Kidney (tissue), 14 donors: ENCODE data around the gene ARMC5. TPM values are rescaled to one million over a fixed set of nuclear protein-coding genes. Genes with fewer than 3 reads are reported as not detected.
"Not testable (repeated sequence)": the region's sequence is repeated elsewhere in the genome, so short reads cannot be mapped to it uniquely, and the experiment has no call there.

Experiments used
- DNase-seq, 5 donors: peaks; one replicate each; pipeline ENCODE4 v3.0.0-alpha.2; 2013 to 2020
- FAIRE-seq: peaks from 2 replicates; lab custom pipeline; 2012; peaks lifted over from hg19 to GRCh38; lab: Jason Lieb, UNC
- H3K27ac ChIP-seq, 2 donors: one replicate each; pipeline ENCODE4 v1.7.0; 2013; ENCODE audit warnings: low read depth in 2 of 2, low read length in 2 of 2, inconsistent platforms in 1 of 2
- H3K27me3 ChIP-seq: one replicate; pipeline ENCODE4 v1.7.1; 2013; ENCODE audit warnings: low read length, inconsistent platforms; ENCODE audit not compliant: control insufficient read depth, insufficient read depth
- H3K36me3 ChIP-seq, 3 donors: one replicate each; pipeline versions ENCODE4 v1.7.0 to v1.7.1; 2013; ENCODE audit warnings: low read length in 3 of 3, control low read depth in 1 of 3, inconsistent platforms in 1 of 3; ENCODE audit not compliant: insufficient read depth in 3 of 3, control insufficient read depth in 2 of 3
- H3K4me1 ChIP-seq, 3 donors: one replicate each; pipeline versions ENCODE4 v1.7.0 to v1.7.1; 2013; ENCODE audit warnings: low read length in 3 of 3, inconsistent platforms in 1 of 3, low read depth in 1 of 3; ENCODE audit not compliant: control insufficient read depth in 2 of 3, insufficient read depth in 2 of 3
- H3K4me3 ChIP-seq, 3 donors: one replicate each; pipeline versions ENCODE4 v1.7.0 to v1.8.1; 2013; ENCODE audit warnings: low read length in 3 of 3, control low read depth in 1 of 3, inconsistent platforms in 1 of 3
- H3K9ac ChIP-seq, 3 donors: one replicate each; pipeline versions ENCODE4 v1.7.0 to v1.7.1; 2013; ENCODE audit warnings: low read length in 3 of 3, control low read depth in 1 of 3, inconsistent platforms in 1 of 3
- H3K9me3 ChIP-seq, 3 donors: one replicate each; pipeline versions ENCODE4 v1.7.0 to v1.7.1; 2013; ENCODE audit warnings: low read length in 3 of 3, control low read depth in 1 of 3, inconsistent platforms in 1 of 3; ENCODE audit not compliant: control insufficient read depth in 2 of 3, insufficient read depth in 1 of 3
- CTCF ChIP-seq: IDR thresholded peaks from 3 replicates; pipeline ENCODE4 v1.5.1; 2012; ENCODE audit warnings: mild to moderate bottlenecking, moderate library complexity, borderline replicate concordance; ENCODE audit not compliant: insufficient read depth; ENCODE audit errors: extremely low read depth
- intact Hi-C: fragments of 100-400 bp; cut with DNase I; formaldehyde crosslinking; loops from one replicate; pipeline ENCODE4 v1.11.1; 2022
- polyA plus RNA-seq: library from polyadenylated mRNA; stranded (reverse); fragments of 350-450 nt; fragmentation: Illumina TruSeq; extraction: RNeasy Lipid Tissue Mini Kit (QIAGEN cat#74804); gene quantifications from one replicate; pipeline ENCODE4 v1.2.3, GENCODE V29; 2014; ENCODE audit warnings: low read depth, low replicate concordance; ENCODE audit not compliant: insufficient read depth
- total RNA-seq: library from RNA; stranded (reverse); fragmentation: NEBNext Ultra II Directional; extraction: Animal tissue kit (Norgen Biotek cat#: 25700); gene quantifications from one replicate; pipeline ENCODE4 v1.2.1, GENCODE V29; 2021
- donor health status: control.
- donor health status: control.
- donor health status: control.
- donor health status: control.
- donor health status: control.
- donor health status: DM: yes; HTN: yes; CAD: no.
- donor health status: Normal renal cell carcinoma (clear cell type).

ARMC5 gene
- total and polyA plus RNA-seq, 2 donors from 2014 or later: 9.6 to 10.9 TPM

- peaks cover 0 to 20% (median 3%) of the 10 kb centered on the region in 3 donors for H3K4me1 ChIP-seq
- no peaks in the 10 kb centered on the region for H3K36me3 ChIP-seq
- H3K27me3 ChIP-seq: no peaks in the 10 kb centered on the region
- intact Hi-C loops: no loop called here
- no peaks in the 10 kb centered on the region for H3K9me3 ChIP-seq
- peak in 1 of 5 donors; percentile 53 for DNase-seq
- no peak for TF ChIP-seq CTCF
- FAIRE-seq: no peak
- no peak within 1 kb of the TSS for H3K9ac ChIP-seq
- peak within 1 kb of the TSS in 2 of 3 donors; percentile 48 to 68 for H3K4me3 ChIP-seq
- peak within 1 kb of the TSS; percentile 33 to 65 for H3K27ac ChIP-seq
Measured at GRCh38 chr16:31483081-31483480, 23.8 kb downstream of the ARMC5 start, which contains the start of gene SLC5A2. Gene SLC5A2, plus strand, starts transcription at chr16:31483123. Its CDS starts 14 bp downstream, at chr16:31483137.

- DNase-seq: peak in 1 of 5 donors; percentile 19
- H3K36me3 ChIP-seq: not testable (repeated sequence)
Measured at GRCh38 chr16:31484048-31484447, 24.7 kb downstream of the ARMC5 start.

GRCh38 chr16:31484491-31485171 is 25.3 kb downstream of the ARMC5 start:
- peak; percentile 84 to 93 (median 88) for DNase-seq
- Histone ChIP-seq H3K4me3 (peak overlapping the region; percentile 12 to 71 (median 26)), H3K36me3 (no peaks in the 10 kb centered on the region), H3K27me3 (no peaks in the 10 kb centered on the region), H3K4me1 (peaks cover 0 to 22% (median 3%) of the 10 kb centered on the region in 3 donors), H3K27ac (peak overlapping the region; percentile 47 to 55), H3K9ac (peak overlapping the region in 1 of 3 donors; percentile 23), H3K9me3 (no peaks in the 10 kb centered on the region)
- intact Hi-C loops: no loop called here
- no peak for TF ChIP-seq CTCF
- no peak for FAIRE-seq

More at GRCh38 chr16:31484048-31484447, 24.7 kb downstream of the ARMC5 start:
- H3K27me3 ChIP-seq, FAIRE-seq, H3K9ac ChIP-seq, intact Hi-C loops, H3K9me3 ChIP-seq: not testable (repeated sequence)
- peaks cover 0 to 23% (median 3%) of the 10 kb centered on the region in 3 donors for H3K4me1 ChIP-seq
- H3K4me3 ChIP-seq: peak overlapping the region in 2 of 3 donors; percentile 35 to 43
- peak overlapping the region in 1 of 2 donors; percentile 5 for H3K27ac ChIP-seq

GRCh38 chr16:31485571-31485970 is 26.3 kb downstream of the ARMC5 start:
- Histone ChIP-seq H3K27me3 (no peaks in the 10 kb centered on the region), H3K9me3 (no peaks in the 10 kb centered on the region), H3K9ac (no peak overlapping the region), H3K27ac (no peak overlapping the region), H3K4me1 (peaks cover 0 to 21% (median 2%) of the 10 kb centered on the region in 3 donors), H3K36me3 (peaks cover 0 to 3% (median 3%) of the 10 kb centered on the region in 3 donors), H3K4me3 (peak overlapping the region in 2 of 3 donors; percentile 26 to 71)
- TF ChIP-seq CTCF: no peak
- DNase-seq (peak in 1 of 5 donors; percentile 68), FAIRE-seq (no peak)
- intact Hi-C loops: no loop called here
